ENCODE data around the gene CCDC187. TPM values are rescaled to one million over a fixed set of nuclear protein-coding genes. Genes with fewer than 3 reads are reported as not detected.

CCDC187 gene
- total and polyA plus RNA-seq, 4 donors, result 2.0 to 16.8 (median 6.8) TPM

DNA sequence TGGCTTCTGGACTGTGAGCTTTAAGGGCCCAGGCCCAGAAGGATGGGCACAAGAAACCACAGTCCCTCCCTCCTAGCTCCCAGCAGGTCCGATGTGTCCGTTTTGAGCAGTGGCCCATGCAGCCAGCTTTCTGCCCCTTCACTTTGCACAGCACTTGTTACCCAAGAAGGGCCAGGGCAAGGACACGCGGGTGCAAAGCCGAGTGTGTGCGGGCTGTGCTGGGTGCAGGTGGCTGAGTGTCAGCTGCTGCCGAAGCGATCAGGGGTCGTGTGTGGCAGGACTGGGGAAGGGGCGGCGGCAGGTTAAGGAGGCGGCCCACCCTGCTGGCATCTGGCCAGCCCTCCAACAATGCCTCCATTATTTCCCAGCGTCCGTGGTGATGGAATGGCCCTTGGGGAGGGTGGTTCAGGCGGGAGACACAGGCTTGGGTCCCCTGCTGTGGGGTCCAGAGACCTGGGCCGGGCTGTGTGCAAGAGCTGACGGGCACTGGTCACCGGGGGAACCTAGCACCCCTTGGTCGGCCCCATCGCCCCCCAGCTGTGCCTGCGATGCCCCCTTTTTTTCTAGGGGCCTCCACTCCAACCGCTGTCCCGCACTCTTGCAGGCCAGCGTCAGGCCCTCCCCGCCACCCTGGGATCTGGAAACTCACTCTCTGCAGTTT lies 99.6 kb downstream of the CCDC187 start:
- Histone ChIP-seq H3K9me3 (ENCODE audit: control insufficient read depth in 4 of 4, insufficient read depth in 3 of 4, low read length in 3 of 4) (peaks cover 0 to 19% (median 0%) of the 10 kb centered on the region in 4 donors), H3K27ac (ENCODE audit: low read depth in 1 of 2, low read length in 1 of 2) (no peak overlapping the region), H3K4me3 (no peak overlapping the region), H3K27me3 (ENCODE audit: control insufficient read depth in 3 of 3, insufficient read depth in 3 of 3, low read length in 2 of 3) (peaks cover 27 to 50% (median 45%) of the 10 kb centered on the region in 3 donors), H3K9ac (ENCODE audit: insufficient read depth in 1 of 2, low read length in 2 of 2) (no peak overlapping the region), H3K36me3 (ENCODE audit: control insufficient read depth in 4 of 4, insufficient read depth in 4 of 4, low read length in 4 of 4) (peaks cover 0 to 6% (median 0%) of the 10 kb centered on the region in 4 donors), H3K4me1 (ENCODE audit: control insufficient read depth in 5 of 5, insufficient read depth in 5 of 5, low read length in 5 of 5) (peaks cover 0 to 4% (median 0%) of the 10 kb centered on the region in 5 donors)
- 50 to 60% methylated on average over 25 of the region's 25 CpGs for WGBS, 2 donors
- TF ChIP-seq, protein P1, sequence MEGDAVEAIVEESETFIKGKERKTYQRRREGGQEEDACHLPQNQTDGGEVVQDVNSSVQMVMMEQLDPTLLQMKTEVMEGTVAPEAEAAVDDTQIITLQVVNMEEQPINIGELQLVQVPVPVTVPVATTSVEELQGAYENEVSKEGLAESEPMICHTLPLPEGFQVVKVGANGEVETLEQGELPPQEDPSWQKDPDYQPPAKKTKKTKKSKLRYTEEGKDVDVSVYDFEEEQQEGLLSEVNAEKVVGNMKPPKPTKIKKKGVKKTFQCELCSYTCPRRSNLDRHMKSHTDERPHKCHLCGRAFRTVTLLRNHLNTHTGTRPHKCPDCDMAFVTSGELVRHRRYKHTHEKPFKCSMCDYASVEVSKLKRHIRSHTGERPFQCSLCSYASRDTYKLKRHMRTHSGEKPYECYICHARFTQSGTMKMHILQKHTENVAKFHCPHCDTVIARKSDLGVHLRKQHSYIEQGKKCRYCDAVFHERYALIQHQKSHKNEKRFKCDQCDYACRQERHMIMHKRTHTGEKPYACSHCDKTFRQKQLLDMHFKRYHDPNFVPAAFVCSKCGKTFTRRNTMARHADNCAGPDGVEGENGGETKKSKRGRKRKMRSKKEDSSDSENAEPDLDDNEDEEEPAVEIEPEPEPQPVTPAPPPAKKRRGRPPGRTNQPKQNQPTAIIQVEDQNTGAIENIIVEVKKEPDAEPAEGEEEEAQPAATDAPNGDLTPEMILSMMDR (IDR thresholded peaks at IDR 0.05; ENCODE audit: control extremely low read depth, extremely low read depth), result no peak
- ATAC-seq (ENCODE audit: insufficient read depth, low FRiP score) (no peak), DNase-seq (no peak)

DNA sequence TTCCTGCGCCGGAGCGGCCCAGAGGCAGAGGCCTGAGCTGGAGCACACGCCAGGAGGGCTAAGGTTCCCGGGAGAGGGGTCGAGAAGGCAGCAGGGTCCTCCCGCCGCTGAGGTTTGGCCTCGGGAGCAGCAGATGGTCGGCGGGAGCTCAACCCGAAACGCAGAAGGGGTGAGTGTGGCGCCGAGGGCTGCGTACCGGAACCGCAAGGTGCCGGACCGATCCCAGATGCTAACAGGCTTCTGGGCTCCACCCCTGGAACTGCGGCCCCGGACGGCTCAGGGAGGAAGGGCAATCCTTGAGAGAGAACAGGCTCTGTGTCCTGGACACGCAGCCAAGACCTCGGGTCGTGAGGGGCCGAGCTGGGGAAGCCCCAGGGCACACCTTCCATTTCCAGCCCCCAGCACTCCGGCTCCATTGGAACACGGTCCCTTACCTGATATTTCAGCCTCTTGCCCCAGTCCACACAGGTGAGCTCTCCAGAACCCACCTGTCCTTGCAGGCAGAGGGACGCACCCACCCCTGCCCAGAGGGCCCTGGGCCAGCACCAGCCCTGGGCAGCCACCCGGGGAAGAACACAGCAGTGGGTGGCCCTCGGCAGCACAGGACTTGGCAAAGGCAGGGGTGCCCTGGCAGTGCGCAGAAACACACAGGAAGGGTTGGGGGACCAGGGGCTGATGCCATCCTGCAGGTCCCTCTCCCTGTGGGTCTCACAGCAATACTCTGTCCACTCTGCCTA lies 100.3 kb downstream of the CCDC187 start:
- H3K27me3 ChIP-seq (ENCODE audit: control insufficient read depth in 3 of 3, insufficient read depth in 3 of 3, low read length in 2 of 3), result peaks cover 27 to 51% (median 50%) of the 10 kb centered on the region in 3 donors
- no peak overlapping the region for H3K9ac ChIP-seq (ENCODE audit: insufficient read depth in 1 of 2, low read length in 2 of 2)
- H3K4me1 ChIP-seq (ENCODE audit: control insufficient read depth in 5 of 5, insufficient read depth in 5 of 5, low read length in 5 of 5), result peaks cover 0 to 4% (median 0%) of the 10 kb centered on the region in 5 donors
- H3K9me3 ChIP-seq (ENCODE audit: control insufficient read depth in 4 of 4, insufficient read depth in 3 of 4, low read length in 3 of 4), result peaks cover 0 to 20% (median 0%) of the 10 kb centered on the region in 4 donors
- WGBS, 2 donors, result 21% methylated on average over 30 to 33 of the region's 33 CpGs
- DNase-seq, result no peak
- ATAC-seq (ENCODE audit: insufficient read depth, low FRiP score), result no peak
- H3K4me3 ChIP-seq, result no peak overlapping the region
- peaks cover 0 to 2% (median 0%) of the 10 kb centered on the region in 4 donors for H3K36me3 ChIP-seq (ENCODE audit: control insufficient read depth in 4 of 4, insufficient read depth in 4 of 4, low read length in 4 of 4)
- TF ChIP-seq, protein P1 (IDR thresholded peaks at IDR 0.05; ENCODE audit: control extremely low read depth, extremely low read depth), result no peak
- no peak overlapping the region for H3K27ac ChIP-seq (ENCODE audit: low read depth in 1 of 2, low read length in 1 of 2)

DNA sequence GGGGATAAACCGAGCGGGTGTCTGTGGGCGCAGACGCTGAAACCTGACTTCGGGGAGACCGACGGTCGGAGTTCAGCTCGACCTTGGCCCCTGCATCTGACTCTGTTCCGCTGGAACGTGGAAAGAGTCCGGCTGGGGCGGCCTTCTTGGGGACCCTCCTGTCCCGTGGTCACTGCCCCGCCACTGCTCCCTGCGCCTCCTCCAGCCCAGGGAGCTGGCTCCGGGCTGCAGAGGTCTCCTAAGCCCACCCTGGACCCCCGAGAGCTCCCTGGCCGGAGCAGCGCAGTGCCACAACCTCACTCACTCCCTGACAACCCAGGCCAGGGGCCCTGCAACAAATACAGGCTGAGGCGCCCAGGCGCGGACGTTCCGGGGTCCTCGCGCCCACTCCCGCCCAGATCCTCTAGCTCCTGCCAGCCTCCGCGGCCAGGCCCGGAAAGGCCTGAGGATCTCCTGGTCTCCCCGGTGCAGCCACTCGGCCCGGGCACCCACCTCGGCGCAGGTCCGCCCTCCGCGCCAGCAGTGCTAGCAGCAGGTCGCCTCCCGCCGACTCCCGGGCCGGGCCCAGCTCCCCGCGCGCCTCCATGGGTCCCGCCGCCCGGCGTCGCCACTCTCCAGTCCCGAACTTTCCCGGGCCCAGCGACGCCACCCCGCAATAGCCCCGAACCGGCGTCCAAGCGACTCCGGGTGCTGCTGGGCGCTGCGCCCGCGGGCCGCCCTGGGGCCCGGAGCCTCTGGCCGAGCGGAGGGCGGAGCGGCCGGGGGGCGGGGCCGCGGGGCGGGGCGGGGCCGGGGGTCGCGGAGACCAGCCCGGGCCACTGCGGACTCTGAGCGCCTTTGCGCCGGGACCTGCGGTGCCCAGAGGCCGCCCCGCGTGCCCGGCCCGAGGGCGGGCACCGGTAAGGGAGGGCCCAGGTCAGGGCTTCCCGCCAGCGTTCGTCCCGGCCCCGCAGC lies 101.2 kb downstream of the CCDC187 start:
- Histone ChIP-seq H3K9me3 (ENCODE audit: control insufficient read depth in 4 of 4, insufficient read depth in 3 of 4, low read length in 3 of 4) (peaks cover 0 to 21% (median 0%) of the 10 kb centered on the region in 4 donors), H3K27ac (ENCODE audit: low read depth in 1 of 2, low read length in 1 of 2) (no peak overlapping the region), H3K4me1 (ENCODE audit: control insufficient read depth in 5 of 5, insufficient read depth in 5 of 5, low read length in 5 of 5) (peaks cover 0 to 4% (median 0%) of the 10 kb centered on the region in 5 donors), H3K4me3 (no peak overlapping the region), H3K9ac (ENCODE audit: insufficient read depth in 1 of 2, low read length in 2 of 2) (no peak overlapping the region), H3K36me3 (ENCODE audit: control insufficient read depth in 4 of 4, insufficient read depth in 4 of 4, low read length in 4 of 4) (no peaks in the 10 kb centered on the region), H3K27me3 (ENCODE audit: control insufficient read depth in 3 of 3, insufficient read depth in 3 of 3, low read length in 2 of 3) (peaks cover 33 to 58% (median 54%) of the 10 kb centered on the region in 3 donors)
- WGBS, 2 donors, result 12 to 17% methylated on average over 76 to 99 of the region's 99 CpGs
- ATAC-seq (ENCODE audit: insufficient read depth, low FRiP score), result no peak
- TF ChIP-seq, protein P1 (IDR thresholded peaks at IDR 0.05; ENCODE audit: control extremely low read depth, extremely low read depth), result no peak
- no peak for DNase-seq
